Loucy (cell line): Measurements from ENCODE around the gene FGF3.

Experiments
- H2AFZ ChIP-seq: fragments of 200-600 bp; sonication (generic); 2 replicates; pipeline ENCODE4 v1.6.0; 2016; ENCODE audit warnings: antibody characterized with exemption, mild to moderate bottlenecking, low read length, moderate library complexity
- H3F3A ChIP-seq: fragments of 200-600 bp; 2 replicates; pipeline ENCODE4 v1.6.0; 2016; ENCODE audit warnings: antibody characterized with exemption, low read depth, mild to moderate bottlenecking
- H3K27me3 ChIP-seq: fragments of 200-600 bp; sonication (generic); 2 replicates; pipeline ENCODE4 v1.6.1; 2014; ENCODE audit warnings: low read length, mild to moderate bottlenecking; ENCODE audit not compliant: insufficient read depth, poor library complexity, severe bottlenecking
- H3K36me3 ChIP-seq: fragments of 200-600 bp; sonication (generic); 2 replicates; pipeline ENCODE4 v1.6.1; 2016; ENCODE audit warnings: low read length; ENCODE audit not compliant: insufficient read depth
- H3K4me1 ChIP-seq: fragments of 200-600 bp; sonication (generic); 2 replicates; pipeline ENCODE4 v1.5.1; 2014; ENCODE audit warnings: low read length, mild to moderate bottlenecking; ENCODE audit not compliant: insufficient read depth, poor library complexity, severe bottlenecking
- H3K4me2 ChIP-seq: fragments of 200-600 bp; sonication (generic); 2 replicates; pipeline ENCODE4 v1.6.0; 2014; ENCODE audit warnings: antibody characterized with exemption, low read length, low read depth, mild to moderate bottlenecking; ENCODE audit not compliant: poor library complexity, severe bottlenecking
- H3K4me3 ChIP-seq: fragments of 200-600 bp; sonication (generic); 2 replicates; pipeline ENCODE4 v1.5.1; 2014; ENCODE audit warnings: low read length, mild to moderate bottlenecking, mixed read lengths; ENCODE audit not compliant: poor library complexity, severe bottlenecking
- H3K79me2 ChIP-seq: fragments of 200-600 bp; sonication (generic); 2 replicates; pipeline ENCODE4 v1.6.1; 2014; ENCODE audit warnings: low read length; ENCODE audit not compliant: insufficient read depth
- H3K9ac ChIP-seq: fragments of 200-600 bp; sonication (generic); 2 replicates; pipeline ENCODE4 v1.6.0; 2014; ENCODE audit warnings: mild to moderate bottlenecking, low read depth, low read length, moderate library complexity; ENCODE audit not compliant: poor library complexity, severe bottlenecking
- H3K9me2 ChIP-seq: fragments of 200-600 bp; sonication (generic); replicated peaks from 2 replicates; pipeline ENCODE4 v1.6.1; 2016; ENCODE audit warnings: low read depth, low read length, mixed read lengths
- H3K9me3 ChIP-seq: fragments of 200-600 bp; sonication (generic); 2 replicates; pipeline ENCODE4 v1.6.1; 2014; ENCODE audit warnings: mild to moderate bottlenecking, antibody characterized with exemption, low read length, low read depth; ENCODE audit not compliant: insufficient read depth
- H4K20me1 ChIP-seq: fragments of 200-600 bp; sonication (generic); 2 replicates; pipeline ENCODE4 v1.6.0; 2014; ENCODE audit warnings: antibody characterized with exemption, low read length, mild to moderate bottlenecking; ENCODE audit not compliant: insufficient read depth, poor library complexity, severe bottlenecking
- EZH2phosphoT487 ChIP-seq: fragments of 200-600 bp; IDR thresholded peaks from 2 replicates; pipeline ENCODE4 v1.6.1; 2018; ENCODE audit warnings: antibody characterized with exemption, mild to moderate bottlenecking, moderate library complexity, borderline replicate concordance
- TF ChIP-seq, protein P1 (sequence below): fragments of 200-600 bp; sonication (generic); conservative IDR thresholded peaks from 2 replicates; pipeline ENCODE4 v1.5.1; 2014; ENCODE audit warnings: mild to moderate bottlenecking, antibody characterized with exemption, low read length

Gene FGF3

GRCh38 chr11:69852056-69852455, 32.8 kb upstream of the FGF3 start:
- TF ChIP-seq EZH2phosphoT487: no peak
- TF ChIP-seq, protein P1, sequence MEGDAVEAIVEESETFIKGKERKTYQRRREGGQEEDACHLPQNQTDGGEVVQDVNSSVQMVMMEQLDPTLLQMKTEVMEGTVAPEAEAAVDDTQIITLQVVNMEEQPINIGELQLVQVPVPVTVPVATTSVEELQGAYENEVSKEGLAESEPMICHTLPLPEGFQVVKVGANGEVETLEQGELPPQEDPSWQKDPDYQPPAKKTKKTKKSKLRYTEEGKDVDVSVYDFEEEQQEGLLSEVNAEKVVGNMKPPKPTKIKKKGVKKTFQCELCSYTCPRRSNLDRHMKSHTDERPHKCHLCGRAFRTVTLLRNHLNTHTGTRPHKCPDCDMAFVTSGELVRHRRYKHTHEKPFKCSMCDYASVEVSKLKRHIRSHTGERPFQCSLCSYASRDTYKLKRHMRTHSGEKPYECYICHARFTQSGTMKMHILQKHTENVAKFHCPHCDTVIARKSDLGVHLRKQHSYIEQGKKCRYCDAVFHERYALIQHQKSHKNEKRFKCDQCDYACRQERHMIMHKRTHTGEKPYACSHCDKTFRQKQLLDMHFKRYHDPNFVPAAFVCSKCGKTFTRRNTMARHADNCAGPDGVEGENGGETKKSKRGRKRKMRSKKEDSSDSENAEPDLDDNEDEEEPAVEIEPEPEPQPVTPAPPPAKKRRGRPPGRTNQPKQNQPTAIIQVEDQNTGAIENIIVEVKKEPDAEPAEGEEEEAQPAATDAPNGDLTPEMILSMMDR: no peak
- H2AFZ ChIP-seq: no peak overlapping the region
- H3K4me2 ChIP-seq: no peak overlapping the region
- H3K79me2 ChIP-seq: no peaks in the 10 kb centered on the region
- no peak overlapping the region for H3K9ac ChIP-seq
- no peaks in the 10 kb centered on the region for H3K27me3 ChIP-seq
- no peaks in the 10 kb centered on the region for H3F3A ChIP-seq
- H3K9me2 ChIP-seq: no peaks in the 10 kb centered on the region
- H3K9me3 ChIP-seq: no peaks in the 10 kb centered on the region
- H3K4me1 ChIP-seq: no peaks in the 10 kb centered on the region
- no peaks in the 10 kb centered on the region for H4K20me1 ChIP-seq
- H3K36me3 ChIP-seq: no peaks in the 10 kb centered on the region
- no peak overlapping the region for H3K4me3 ChIP-seq

DNA sequence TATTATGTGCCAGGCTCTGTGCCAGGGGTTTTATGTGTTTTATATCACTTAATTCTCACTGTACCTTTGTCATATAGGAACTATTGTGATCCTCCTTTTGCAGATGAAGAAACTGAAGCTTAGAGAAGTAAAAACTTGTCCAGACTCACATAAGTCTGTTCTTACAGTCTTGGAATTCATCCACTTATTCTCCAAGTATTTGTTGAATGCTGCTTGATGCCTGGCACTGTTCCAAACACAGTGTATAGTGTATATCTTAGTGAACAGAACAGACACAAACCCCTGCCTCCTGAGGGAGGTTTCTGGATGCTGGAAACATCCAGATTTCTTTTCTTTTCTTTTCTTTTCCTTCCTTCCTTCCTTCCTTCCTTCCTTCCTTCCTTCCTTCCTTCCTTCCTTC, 29.0 kb upstream of the FGF3 start:
- no peak overlapping the region for H3K4me2 ChIP-seq
- no peaks in the 10 kb centered on the region for H3K36me3 ChIP-seq
- H4K20me1 ChIP-seq: no peaks in the 10 kb centered on the region
- no peak overlapping the region for H3K4me3 ChIP-seq
- H3K27me3 ChIP-seq: no peaks in the 10 kb centered on the region
- H2AFZ ChIP-seq: no peak overlapping the region
- no peaks in the 10 kb centered on the region for H3K79me2 ChIP-seq
- H3K9me3 ChIP-seq: no peaks in the 10 kb centered on the region
- no peaks in the 10 kb centered on the region for H3F3A ChIP-seq
- no peaks in the 10 kb centered on the region for H3K9me2 ChIP-seq
- H3K4me1 ChIP-seq: no peaks in the 10 kb centered on the region
- TF ChIP-seq, protein P1: no peak
- TF ChIP-seq EZH2phosphoT487: no peak
- no peak overlapping the region for H3K9ac ChIP-seq

DNA sequence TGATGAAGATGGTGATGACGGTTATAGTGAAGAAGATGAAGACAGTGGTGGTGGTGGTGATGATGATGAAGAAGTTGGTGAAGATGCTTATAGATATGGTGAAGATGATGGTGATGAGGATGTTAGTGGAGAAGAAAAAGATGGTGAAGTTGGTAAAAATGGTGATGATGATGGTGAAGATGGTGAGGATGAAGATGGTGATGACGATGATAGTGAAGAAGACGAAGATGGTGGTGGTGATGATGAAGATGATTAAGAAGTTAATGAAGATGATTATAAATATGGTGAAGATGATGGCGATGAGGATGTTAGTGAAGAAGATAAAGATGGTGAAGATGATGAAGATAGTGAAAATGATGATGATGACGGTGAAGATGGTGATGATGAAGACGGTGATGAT, 25.2 kb upstream of the FGF3 start:
- Histone ChIP-seq H3F3A (no peaks in the 10 kb centered on the region), H3K79me2 (no peaks in the 10 kb centered on the region), H3K4me3 (no peak overlapping the region), H3K9me2 (no peaks in the 10 kb centered on the region), H3K9me3 (no peaks in the 10 kb centered on the region), H2AFZ (no peak overlapping the region), H4K20me1 (no peaks in the 10 kb centered on the region), H3K4me1 (no peaks in the 10 kb centered on the region), H3K9ac (no peak overlapping the region), H3K27me3 (no peaks in the 10 kb centered on the region), H3K4me2 (no peak overlapping the region), H3K36me3 (no peaks in the 10 kb centered on the region)
- TF ChIP-seq, protein P1: no peak
- no peak for TF ChIP-seq EZH2phosphoT487
